Ureter (tissue), 1 donor: ENCODE measurements around the gene GNAQ. TPM values are rescaled to one million over a fixed set of nuclear protein-coding genes. Genes with fewer than 3 reads are reported as not detected.
"Not testable (repeated sequence)": the region's sequence is repeated elsewhere in the genome, so short reads cannot be mapped to it uniquely, and the experiment has no call there.

Experiments
- DNase-seq: peaks from one replicate; pipeline ENCODE4 v3.0.0-alpha.2; 2020; ENCODE audit warnings: low spot score
- total RNA-seq: library from RNA; stranded (reverse); gene quantifications from one replicate; pipeline ENCODE4 v1.2.4, GENCODE V29; 2023
- donor health status: DM: yes; HTN: yes; CAD: no.

GNAQ gene
- total RNA-seq, 1 donor from 2014 or later, result 85.8 TPM

DNA sequence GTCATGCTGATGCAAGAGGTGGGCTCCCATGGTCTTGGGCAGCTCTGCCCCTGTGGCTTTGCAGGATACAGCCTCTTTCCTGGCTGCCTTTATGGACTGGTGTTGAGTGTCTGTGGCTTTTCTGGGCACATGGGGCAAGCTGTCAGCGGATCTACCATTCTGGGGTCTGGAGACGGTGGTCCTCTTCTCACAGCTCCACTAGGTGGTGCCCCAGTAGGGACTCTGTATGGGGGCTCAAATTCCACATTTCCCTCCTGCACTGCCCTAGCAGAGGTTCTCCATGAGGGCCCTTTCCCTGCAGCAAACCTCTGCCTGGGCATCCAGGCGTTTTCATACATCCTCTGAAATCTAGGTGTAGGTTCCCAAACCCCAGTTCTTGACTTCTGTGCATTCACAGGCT, 340.9 kb downstream of the GNAQ start:
- not testable (repeated sequence) for DNase-seq

DNA sequence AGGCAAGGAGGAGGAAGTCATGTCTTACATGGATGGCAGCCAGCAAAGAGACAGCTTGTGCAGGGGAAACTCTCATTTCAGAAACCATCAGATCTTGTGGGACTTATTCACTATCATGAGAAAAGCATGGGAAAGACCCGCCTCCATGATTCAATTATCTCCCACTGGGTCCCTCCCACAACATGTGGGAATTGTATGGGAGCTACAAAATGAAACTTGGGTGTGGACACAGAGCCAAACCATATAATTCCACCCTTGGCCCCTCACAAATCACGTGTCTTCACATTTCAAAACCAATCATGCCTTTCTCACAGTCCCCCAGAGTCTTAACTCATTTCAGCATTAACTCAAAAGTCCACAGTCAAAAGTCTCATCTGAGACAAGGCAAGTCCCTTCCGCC, 341.5 kb downstream of the GNAQ start:
- DNase-seq, result not testable (repeated sequence)

DNA sequence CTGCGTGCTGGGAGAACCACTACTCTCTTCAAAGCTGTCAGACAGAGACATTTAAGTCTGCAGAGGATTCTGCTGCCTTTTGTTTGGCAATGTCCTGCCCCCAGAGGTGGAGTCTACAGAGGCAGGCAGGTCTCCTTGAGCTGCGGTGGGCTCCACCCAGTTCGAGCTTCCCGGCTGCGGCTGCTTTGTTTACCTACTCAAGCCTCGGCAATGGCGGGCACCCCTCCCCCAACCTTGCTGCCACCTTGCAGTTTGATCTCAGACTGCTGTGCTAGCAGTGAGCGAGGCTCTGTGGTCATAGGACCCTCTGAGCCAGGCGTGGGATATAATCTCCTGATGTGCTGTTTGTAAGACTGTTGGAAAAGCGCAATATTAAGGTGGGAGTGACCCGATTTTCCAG, 343.9 kb downstream of the GNAQ start:
- DNase-seq, result not testable (repeated sequence)

DNA sequence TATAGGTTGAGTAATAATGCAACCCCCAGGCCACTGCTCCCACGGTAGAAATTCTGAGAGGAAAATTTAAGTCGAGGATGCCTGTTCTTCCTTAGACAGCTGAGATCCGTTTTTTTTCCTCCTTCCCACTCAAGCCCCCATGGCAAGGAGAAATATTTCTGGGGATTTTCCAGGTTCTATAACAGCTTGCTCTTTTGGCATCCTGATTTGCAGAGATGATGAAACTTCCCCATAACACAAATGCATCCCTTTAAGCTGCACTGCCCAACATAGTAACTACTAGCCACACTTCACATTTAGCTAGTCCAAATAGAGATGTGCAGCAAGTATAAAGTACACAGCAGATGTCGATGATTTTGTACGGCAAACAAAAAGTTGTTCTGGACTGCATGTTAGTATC, 351.0 kb downstream of the GNAQ start:
- DNase-seq, result no peak

DNA sequence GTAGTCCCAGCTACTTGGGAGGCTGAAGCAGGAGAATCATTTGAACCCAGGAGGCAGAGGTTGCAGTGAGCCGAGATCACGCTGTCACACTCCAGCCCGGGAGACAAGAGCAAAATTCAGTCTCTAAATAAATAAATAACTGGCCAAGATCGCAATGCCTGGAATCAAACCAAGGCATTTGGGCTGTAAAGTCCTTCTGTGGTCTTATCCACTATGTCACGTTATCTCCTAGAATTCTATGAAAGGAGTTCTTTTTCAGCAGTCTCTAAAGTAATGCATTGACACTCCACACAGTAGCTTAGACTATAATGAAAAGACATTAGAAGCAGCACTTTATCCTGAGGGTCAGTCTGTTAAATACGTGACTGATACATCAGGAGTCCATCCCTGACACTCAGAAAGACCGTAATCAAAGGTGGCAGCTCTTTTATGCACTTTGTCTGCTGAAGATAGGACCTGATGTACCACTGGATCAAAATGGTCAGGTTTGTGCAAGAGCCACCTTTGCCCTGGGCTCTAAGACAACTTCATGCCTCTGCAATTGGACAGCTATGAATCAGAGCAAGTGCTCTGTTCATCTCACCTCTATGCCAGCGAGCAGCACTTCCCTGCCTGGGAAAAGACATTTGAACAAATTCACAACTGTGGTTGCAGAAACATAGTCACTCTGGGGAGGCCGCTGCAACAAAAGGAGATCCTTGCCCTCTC, 351.8 kb downstream of the GNAQ start:
- no peak for DNase-seq

DNA sequence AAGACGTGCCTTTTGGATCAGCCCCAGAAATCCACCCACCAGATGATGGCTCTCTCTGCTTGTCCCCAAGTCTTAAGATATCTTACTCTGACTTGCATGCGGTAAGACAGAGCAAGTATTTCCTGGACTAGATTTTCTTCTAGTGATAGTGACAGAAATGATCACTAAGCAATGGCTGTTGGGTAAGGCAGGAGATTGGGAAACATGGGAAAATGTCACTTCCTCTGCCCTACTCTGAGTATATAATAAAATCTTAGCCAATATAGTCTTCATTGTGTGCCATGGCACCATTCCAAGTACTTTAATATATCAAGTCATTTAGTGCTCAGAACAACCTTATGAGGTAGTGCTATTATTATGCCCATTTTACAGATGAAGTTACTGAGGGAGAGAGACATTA, 352.5 kb downstream of the GNAQ start:
- no peak for DNase-seq

DNA sequence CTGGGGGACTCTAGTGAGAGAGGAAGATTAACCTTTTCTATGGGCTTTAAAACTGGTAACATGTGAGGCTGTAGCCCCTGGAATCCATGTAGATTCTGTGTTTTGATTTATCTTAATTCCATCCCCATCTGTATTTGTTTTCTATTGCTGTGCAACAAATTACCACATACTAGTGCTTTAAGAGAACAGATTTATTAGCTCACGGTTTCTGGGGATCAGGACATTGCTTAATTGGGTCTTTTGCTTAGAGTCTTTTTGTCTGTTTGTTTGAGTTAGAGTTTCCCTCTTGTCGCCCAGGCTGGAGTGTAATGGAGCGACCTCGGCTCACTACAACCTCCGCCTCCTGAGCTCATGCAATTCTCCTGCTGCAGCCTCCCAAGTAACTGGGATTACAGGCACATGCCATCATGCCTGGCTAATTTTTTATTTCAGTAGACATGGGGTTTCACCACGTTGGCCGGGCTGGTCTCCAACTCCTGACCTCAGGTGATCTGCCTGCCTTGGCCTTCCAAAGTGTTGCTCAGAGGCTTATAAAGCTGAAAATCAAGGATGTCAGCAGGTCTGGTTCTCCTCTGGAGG, 353.6 kb downstream of the GNAQ start:
- DNase-seq, result no peak

DNA sequence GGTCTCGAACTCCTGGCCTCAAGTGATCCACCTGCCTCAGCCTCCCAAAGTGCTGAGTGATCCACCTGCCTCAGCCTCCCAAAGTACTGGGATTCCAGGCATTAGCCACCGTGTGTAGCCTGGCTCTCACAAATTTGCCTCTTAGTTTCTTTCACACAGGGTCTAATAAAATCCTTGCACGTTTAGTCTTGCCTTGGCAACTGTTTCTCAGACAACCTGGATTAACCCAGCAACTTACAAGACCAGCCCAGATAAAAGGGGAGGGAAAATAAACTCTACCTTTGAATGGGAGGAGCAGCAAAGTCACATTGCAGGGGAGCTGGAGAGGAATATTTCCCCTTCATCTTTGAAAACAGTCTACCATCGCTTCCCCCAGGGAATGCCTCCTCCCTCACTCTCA, 354.2 kb downstream of the GNAQ start:
- DNase-seq, result no peak

DNA sequence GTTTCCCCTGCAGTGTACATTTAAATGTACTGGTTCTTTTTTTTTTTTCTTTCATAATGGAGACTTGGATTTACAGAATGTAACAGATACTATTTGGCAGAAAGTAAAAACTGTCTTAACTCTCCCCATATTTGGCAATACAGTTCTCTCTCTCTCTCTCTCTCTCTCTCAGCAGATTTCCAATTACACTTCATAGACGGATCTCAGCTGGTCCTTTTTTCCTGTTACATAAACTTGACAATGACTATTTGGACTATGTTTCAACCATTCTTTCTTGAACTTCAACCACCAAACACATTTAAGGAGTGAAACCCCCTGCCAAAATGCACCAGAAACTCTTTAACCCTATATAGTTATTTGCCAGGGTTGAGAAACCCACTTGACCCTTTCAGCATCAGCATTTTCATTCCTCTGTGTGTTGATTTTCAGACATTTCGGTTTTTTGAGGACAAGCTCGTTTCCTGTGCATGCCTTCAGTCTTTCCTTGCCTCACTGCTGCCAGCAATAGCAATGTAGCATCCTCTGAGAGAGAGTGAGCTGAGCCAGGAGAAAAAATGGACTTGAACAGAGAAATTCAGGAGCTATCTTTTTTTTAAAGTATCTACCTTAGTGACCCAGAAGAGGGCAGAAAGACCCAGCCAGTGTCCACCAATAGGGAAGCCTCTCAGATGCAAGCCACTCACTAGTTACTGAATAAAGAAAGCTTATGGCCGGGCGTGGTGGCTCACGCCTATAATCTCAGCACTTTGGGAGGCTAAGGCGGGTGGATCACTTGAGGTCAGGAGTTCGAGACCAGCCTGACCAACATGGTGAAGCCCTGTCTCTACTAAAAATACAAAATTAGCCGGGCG, 357.4 kb downstream of the GNAQ start:
- no peak for DNase-seq

DNA sequence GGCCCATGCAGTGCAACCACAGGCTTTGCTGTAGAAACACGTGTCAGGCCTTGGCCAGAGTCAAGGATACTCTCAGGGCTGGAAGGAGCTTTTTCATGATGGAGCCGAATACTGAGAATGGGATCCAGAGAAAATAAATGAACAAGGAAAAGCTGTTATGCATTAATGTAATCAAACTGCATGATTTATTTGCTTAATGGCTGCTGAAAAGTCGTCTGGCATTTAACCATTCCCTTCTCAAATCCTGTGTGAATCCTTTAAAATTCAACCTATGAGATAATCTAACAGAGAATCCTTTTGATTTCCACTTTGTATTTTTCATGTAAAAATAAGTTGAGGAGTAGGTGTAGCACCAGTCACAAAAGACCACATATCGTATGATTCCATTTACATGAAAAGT, 359.4 kb downstream of the GNAQ start:
- DNase-seq, result no peak

DNA sequence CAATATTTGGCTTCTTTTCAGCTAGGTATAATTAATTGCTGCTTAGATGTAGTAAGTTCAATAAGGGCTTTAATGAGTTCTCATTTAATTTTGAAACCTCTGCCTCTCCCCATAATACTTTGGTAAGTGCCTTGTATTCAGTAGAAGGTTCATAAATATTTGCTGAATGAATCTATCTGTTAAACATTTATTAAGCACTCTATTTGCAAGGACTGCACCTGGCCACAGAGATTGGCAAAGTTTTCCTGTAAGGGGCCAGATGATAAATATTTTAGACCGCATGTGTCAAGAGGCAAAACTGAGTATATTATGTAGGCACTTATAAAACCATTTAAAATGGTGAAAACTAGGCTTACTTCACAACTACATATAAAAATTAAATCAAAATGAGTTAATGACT, 364.5 kb downstream of the GNAQ start:
- DNase-seq, result no peak

Other genes with a start within 250 kb of the GNAQ start
- gene CEP78, start 204.3 kb upstream of the GNAQ start, total RNA-seq, result 10.2 TPM